ENCODE results near the gene NFIA.
"Not testable (repeated sequence)": the region's sequence is repeated elsewhere in the genome, so short reads cannot be mapped to it uniquely, and the experiment has no call there.

Gene NFIA

DNA sequence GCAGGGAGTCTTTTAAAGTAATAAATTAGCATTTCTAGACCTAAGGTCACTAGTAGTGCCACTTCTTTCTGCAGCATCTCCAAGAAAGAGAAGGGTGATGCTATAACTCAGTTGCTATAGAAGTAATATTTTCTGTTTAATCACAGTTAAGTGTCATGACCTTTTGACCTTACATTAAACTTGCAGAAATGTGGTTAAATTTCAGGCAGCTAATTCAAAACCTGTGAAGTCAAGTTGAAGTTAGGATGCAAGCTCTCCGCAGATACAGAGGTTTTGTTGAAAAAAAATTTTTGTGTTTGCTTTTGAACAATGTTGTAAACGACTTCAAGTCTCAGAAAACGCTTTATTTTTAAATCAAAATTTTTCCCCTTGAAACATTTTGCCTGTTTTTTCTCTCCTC is 193.9 kb downstream of the NFIA start:
- DNase-seq (ENCODE audit: low read depth): no peak
- no peak overlapping the region for H3K4me3 ChIP-seq (ENCODE audit: low read depth, low read length)
- TF ChIP-seq, protein P1, sequence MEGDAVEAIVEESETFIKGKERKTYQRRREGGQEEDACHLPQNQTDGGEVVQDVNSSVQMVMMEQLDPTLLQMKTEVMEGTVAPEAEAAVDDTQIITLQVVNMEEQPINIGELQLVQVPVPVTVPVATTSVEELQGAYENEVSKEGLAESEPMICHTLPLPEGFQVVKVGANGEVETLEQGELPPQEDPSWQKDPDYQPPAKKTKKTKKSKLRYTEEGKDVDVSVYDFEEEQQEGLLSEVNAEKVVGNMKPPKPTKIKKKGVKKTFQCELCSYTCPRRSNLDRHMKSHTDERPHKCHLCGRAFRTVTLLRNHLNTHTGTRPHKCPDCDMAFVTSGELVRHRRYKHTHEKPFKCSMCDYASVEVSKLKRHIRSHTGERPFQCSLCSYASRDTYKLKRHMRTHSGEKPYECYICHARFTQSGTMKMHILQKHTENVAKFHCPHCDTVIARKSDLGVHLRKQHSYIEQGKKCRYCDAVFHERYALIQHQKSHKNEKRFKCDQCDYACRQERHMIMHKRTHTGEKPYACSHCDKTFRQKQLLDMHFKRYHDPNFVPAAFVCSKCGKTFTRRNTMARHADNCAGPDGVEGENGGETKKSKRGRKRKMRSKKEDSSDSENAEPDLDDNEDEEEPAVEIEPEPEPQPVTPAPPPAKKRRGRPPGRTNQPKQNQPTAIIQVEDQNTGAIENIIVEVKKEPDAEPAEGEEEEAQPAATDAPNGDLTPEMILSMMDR (conservative IDR thresholded peaks at IDR 0.05; ENCODE audit: low read depth, low read length): no peak

DNA sequence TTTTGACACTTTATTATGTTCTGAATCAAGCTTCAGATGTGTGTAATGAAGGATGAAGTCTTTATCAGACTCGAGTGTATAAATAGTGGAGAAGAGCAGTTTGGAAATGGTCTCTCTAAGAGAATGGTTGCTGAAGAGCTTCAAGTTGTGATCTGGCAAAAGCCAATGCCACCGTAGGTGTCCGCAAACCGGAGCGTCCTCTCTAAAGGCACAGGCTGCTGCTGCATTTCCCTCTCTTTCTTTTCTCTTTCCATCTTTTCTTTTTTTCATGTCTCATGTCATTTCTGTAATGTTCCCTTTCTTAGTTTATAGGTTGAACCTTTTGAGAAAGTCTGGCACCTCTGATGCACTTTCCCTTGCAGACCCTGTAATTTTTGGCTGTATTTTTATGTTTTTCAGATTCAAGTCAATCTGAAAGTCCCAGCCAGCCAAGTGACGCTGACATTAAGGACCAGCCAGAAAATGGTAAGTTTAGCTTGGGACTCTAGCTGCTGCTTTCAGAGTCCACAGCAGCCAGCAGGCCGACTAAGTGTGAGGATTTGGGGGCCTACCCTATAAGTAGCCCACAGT is 194.8 kb downstream of the NFIA start:
- DNase-seq (ENCODE audit: low read depth): no peak
- TF ChIP-seq, protein P1 (conservative IDR thresholded peaks at IDR 0.05; ENCODE audit: low read depth, low read length): no peak
- no peak overlapping the region for H3K4me3 ChIP-seq (ENCODE audit: low read depth, low read length)

DNA sequence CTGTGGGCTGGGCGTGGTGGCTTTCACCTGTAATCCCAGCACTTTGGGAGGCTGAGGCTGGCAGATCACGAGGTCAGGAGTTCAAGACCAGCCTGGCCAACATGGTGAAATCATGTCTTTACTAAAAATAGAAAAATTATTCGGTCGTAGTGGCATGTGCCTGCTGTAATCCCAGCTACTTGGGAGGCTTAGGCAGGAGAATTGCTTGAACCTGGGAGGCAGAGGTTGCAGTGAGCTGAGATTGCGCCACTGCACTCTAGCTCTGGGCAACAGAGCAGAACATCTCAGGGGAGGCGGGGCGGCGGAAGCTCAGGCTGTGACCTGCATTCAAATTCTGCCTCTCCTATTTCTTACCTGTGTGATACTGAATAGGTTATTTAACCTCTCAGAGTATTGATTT is 196.1 kb downstream of the NFIA start:
- not testable (repeated sequence) for DNase-seq (ENCODE audit: low read depth); H3K4me3 ChIP-seq (ENCODE audit: low read depth, low read length)

DNA sequence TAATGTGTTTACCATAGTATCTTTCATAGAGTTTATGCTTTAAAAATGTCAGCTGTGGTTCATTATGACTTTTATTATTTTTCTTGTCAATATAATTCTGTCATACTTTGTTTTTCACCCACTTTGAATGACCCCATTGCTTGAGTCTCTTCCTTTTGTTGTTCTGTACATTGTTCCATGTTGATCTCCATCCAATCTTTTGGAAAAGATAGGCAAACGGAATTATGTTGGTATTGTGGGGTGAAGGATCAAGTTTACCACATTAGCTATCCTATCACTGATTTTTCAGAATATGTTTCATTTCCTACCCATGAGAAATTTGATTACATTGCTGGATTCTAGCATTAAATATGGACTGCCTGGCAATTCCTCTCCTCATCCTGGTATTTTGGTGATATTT is 196.6 kb downstream of the NFIA start:
- H3K4me3 ChIP-seq (ENCODE audit: low read depth, low read length): no peak overlapping the region
- TF ChIP-seq, protein P1 (conservative IDR thresholded peaks at IDR 0.05; ENCODE audit: low read depth, low read length): no peak
- DNase-seq (ENCODE audit: low read depth): no peak

- TF ChIP-seq, protein P1 (conservative IDR thresholded peaks at IDR 0.05; ENCODE audit: low read depth, low read length): no peak
- no peak overlapping the region for H3K4me3 ChIP-seq (ENCODE audit: low read depth, low read length)
Measured at GRCh38 chr1:61279570-61279969, 197.2 kb downstream of the NFIA start.

GRCh38 chr1:61280452-61280851 is 198.1 kb downstream of the NFIA start:
- TF ChIP-seq, protein P1 (conservative IDR thresholded peaks at IDR 0.05; ENCODE audit: low read depth, low read length): no peak
- no peak for DNase-seq (ENCODE audit: low read depth)
- no peak overlapping the region for H3K4me3 ChIP-seq (ENCODE audit: low read depth, low read length)

More at GRCh38 chr1:61279570-61279969, 197.2 kb downstream of the NFIA start:
- no peak for DNase-seq (ENCODE audit: low read depth)

- DNase-seq (ENCODE audit: low read depth): no peak
- TF ChIP-seq, protein P1 (conservative IDR thresholded peaks at IDR 0.05; ENCODE audit: low read depth, low read length): no peak
- H3K4me3 ChIP-seq (ENCODE audit: low read depth, low read length): no peak overlapping the region
Measured at GRCh38 chr1:61282387-61282786, 200.0 kb downstream of the NFIA start.

All from choroid plexus epithelial cell (primary cell).